HuH-7 (cell line): ENCODE measurements around the gene SMARCD1.

Source experiments
- DNase-seq: peaks from one replicate; pipeline ENCODE4 v3.0.0; 2011; ENCODE audit warnings: low spot score

SMARCD1 gene

GRCh38 chr12:50104417-50105366 lies 19.6 kb downstream of the SMARCD1 start:
- no peak for DNase-seq

GRCh38 chr12:50105913-50106450 lies 20.8 kb downstream of the SMARCD1 start:
- DNase-seq, result no peak

- no peak for DNase-seq
These were observed 21.8 kb downstream of the SMARCD1 start for GRCh38 chr12:50106907-50107306.

- no peak for DNase-seq
These were observed 22.5 kb downstream of the SMARCD1 start for GRCh38 chr12:50107416-50108268.

GRCh38 chr12:50109319-50109718 lies 24.2 kb downstream of the SMARCD1 start:
- DNase-seq, result no peak

- DNase-seq, result peak; percentile 50
These were observed 25.1 kb downstream of the SMARCD1 start for GRCh38 chr12:50110127-50110761.

GRCh38 chr12:50110762-50111351 lies 25.7 kb downstream of the SMARCD1 start:
- peak; percentile 62 for DNase-seq

GRCh38 chr12:50111395-50111692 lies 26.2 kb downstream of the SMARCD1 start:
- no peak for DNase-seq

GRCh38 chr12:50111693-50112455 lies 26.7 kb downstream of the SMARCD1 start, which contains the start of gene COX14:
Gene COX14 (plus strand): TSS chr12:50112236. CDS start chr12:50120044, 7,808 bp downstream.
- peak; percentile 95 for DNase-seq

GRCh38 chr12:50112456-50113218 lies 27.5 kb downstream of the SMARCD1 start:
- DNase-seq, result no peak

GRCh38 chr12:50117057-50117622 lies 32.0 kb downstream of the SMARCD1 start:
- DNase-seq, result no peak

- no peak for DNase-seq
These were observed 34.2 kb downstream of the SMARCD1 start for GRCh38 chr12:50119387-50119786.

- DNase-seq, result no peak
These were observed 35.4 kb downstream of the SMARCD1 start for GRCh38 chr12:50120521-50120920.

- DNase-seq, result no peak
These were observed 35.8 kb downstream of the SMARCD1 start for GRCh38 chr12:50120953-50121352.

- no peak for DNase-seq
These were observed 36.5 kb downstream of the SMARCD1 start for GRCh38 chr12:50121641-50122040.

- no peak for DNase-seq
These were observed 38.1 kb downstream of the SMARCD1 start for GRCh38 chr12:50123203-50123602.

- DNase-seq, result no peak
These were observed 42.4 kb downstream of the SMARCD1 start for GRCh38 chr12:50127546-50127945.

GRCh38 chr12:50129290-50129689 lies 44.1 kb downstream of the SMARCD1 start:
- DNase-seq, result no peak

GRCh38 chr12:50132505-50133135 lies 47.5 kb downstream of the SMARCD1 start:
- DNase-seq, result no peak
